DOHH2 (cell line): ENCODE data around the gene HLA-G.

Source experiments
- H3F3A ChIP-seq: fragments of 200-600 bp; sonication (generic), shearing (Covaris generic); 2 replicates; pipeline ENCODE4 v1.6.0; 2016; ENCODE audit warnings: antibody characterized with exemption, mild to moderate bottlenecking; ENCODE audit not compliant: control insufficient read depth, insufficient read depth
- H3K27ac ChIP-seq: fragments of 200-600 bp; sonication (generic); 2 replicates; pipeline ENCODE4 v1.5.1; 2014; ENCODE audit warnings: low read depth, mild to moderate bottlenecking, low read length, moderate library complexity
- H3K27me3 ChIP-seq: fragments of 200-600 bp; sonication (generic); 2 replicates; pipeline ENCODE4 v1.6.1; 2014; ENCODE audit warnings: mild to moderate bottlenecking, low read length, mixed read lengths; ENCODE audit not compliant: control insufficient read depth
- H3K36me3 ChIP-seq: fragments of 200-600 bp; sonication (generic); 2 replicates; pipeline ENCODE4 v1.6.1; 2014; ENCODE audit warnings: mild to moderate bottlenecking, low read length, moderate library complexity, mixed read lengths; ENCODE audit not compliant: control insufficient read depth
- H3K4me1 ChIP-seq: fragments of 200-600 bp; sonication (generic); 2 replicates; pipeline ENCODE4 v1.6.1; 2014; ENCODE audit warnings: mild to moderate bottlenecking, low read length, mixed read lengths; ENCODE audit not compliant: control insufficient read depth
- H3K4me2 ChIP-seq: fragments of 200-600 bp; sonication (generic); 2 replicates; pipeline ENCODE4 v1.6.0; 2014; ENCODE audit warnings: mild to moderate bottlenecking, low read length, moderate library complexity
- H3K4me3 ChIP-seq: fragments of 200-600 bp; sonication (generic); 2 replicates; pipeline ENCODE4 v1.5.1; 2014; ENCODE audit warnings: mild to moderate bottlenecking, low read length, mixed read lengths
- H3K79me2 ChIP-seq: fragments of 200-600 bp; sonication (generic); 2 replicates; pipeline ENCODE4 v1.6.1; 2014; ENCODE audit warnings: mild to moderate bottlenecking, low read length, mixed read lengths; ENCODE audit not compliant: control insufficient read depth
- H3K9me2 ChIP-seq: fragments of 200-600 bp; sonication (generic); replicated peaks from 2 replicates; pipeline ENCODE4 v1.6.1; 2014; ENCODE audit warnings: mild to moderate bottlenecking, low read length, mixed read lengths; ENCODE audit not compliant: control insufficient read depth
- H3K9me3 ChIP-seq: fragments of 200-600 bp; sonication (generic); 2 replicates; pipeline ENCODE4 v1.6.1; 2014; ENCODE audit warnings: antibody characterized with exemption, low read length, mixed read lengths; ENCODE audit not compliant: control insufficient read depth, insufficient read depth
- H4K20me1 ChIP-seq: fragments of 200-600 bp; sonication (generic); 2 replicates; pipeline ENCODE4 v1.6.0; 2014; ENCODE audit warnings: low read depth, mild to moderate bottlenecking, antibody characterized with exemption, low read length, moderate library complexity; ENCODE audit not compliant: control insufficient read depth, insufficient read depth
- EZH2phosphoT487 ChIP-seq: fragments of 200-600 bp; sonication (generic); IDR thresholded peaks from 2 replicates; pipeline ENCODE4 v1.6.1; 2017; ENCODE audit warnings: borderline replicate concordance, mild to moderate bottlenecking, antibody characterized with exemption, low read length, moderate library complexity, mixed read lengths
- TF ChIP-seq, protein P1 (sequence below): fragments of 200-600 bp; sonication (generic); IDR thresholded peaks from one replicate; pipeline ENCODE4 v1.5.1; 2014; ENCODE audit warnings: antibody characterized with exemption, mild to moderate bottlenecking, low read depth, low read length; ENCODE audit not compliant: poor library complexity, severe bottlenecking

HLA-G gene

DNA sequence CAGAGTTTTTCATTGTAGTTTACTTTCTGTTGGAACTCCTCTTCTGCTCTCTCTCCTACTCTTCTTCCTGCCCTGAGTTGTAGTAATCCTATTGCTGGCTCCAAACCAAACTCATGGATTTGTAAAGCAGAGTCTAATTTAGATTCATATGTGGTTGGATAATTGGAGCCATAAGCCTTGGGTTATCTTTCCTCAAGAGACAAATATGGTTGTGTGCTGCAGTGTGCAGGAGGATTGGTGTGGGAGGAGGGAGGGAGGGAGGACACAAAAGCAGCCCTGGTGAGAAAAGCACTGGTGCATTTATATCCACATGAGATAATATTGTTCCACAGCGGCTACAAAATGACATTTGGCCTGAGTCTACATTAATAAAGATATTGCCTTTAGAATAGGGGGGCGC is 4.2 kb downstream of the HLA-G start:
- H3K36me3 ChIP-seq, result no peaks in the 10 kb centered on the region
- H3K27me3 ChIP-seq, result peaks cover 3% of the 10 kb centered on the region; the same call in 1 of the 2 replicates

DNA sequence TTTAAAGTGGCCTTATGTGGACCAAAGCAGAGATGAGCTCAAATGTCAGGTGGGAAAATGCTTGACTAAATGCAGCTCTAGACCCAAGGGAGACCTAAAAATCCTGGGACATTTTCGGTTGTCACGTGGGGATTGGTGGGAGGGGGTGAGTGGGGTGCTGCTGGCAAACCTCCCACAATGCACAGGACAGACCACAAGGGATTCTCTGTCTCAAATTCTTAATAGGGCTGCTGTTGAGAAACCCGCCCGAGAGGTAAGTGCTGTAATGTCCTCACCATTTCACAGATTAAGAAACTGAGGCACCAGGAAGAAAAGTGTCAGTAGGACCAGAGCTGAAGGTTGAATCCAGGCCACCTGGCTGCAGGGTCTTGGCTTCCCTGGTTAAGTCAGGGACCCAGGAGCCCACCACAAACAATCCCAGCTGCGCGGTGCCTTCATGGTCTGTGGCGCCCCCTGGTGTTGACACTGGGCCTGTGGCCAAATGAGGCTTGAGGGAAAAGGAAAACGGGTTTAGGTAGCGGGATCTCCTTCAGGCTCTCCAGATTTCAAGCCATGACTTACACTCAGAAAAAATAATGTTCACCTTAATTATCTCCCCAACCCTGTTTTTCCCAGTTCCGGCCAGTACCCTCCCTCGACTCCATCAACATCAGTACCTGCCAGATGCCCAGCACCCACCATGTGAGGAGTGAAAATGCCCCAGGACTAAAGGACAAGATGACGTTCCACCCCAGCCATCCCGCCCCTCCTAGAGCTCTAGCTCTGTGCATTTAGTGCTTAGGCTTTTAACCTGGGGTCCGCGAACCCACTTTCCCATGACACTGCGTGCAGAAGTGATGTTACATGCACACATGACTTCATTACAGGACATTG is 7.2 kb downstream of the HLA-G start:
- no peaks in the 10 kb centered on the region for H4K20me1 ChIP-seq
- no peaks in the 10 kb centered on the region for H3K9me3 ChIP-seq
- no peaks in the 10 kb centered on the region for H3K9me2 ChIP-seq
- no peaks in the 10 kb centered on the region for H3K4me1 ChIP-seq
- no peaks in the 10 kb centered on the region for H3F3A ChIP-seq
- H3K79me2 ChIP-seq, result no peaks in the 10 kb centered on the region
- no peak for TF ChIP-seq EZH2phosphoT487
- TF ChIP-seq, protein P1, sequence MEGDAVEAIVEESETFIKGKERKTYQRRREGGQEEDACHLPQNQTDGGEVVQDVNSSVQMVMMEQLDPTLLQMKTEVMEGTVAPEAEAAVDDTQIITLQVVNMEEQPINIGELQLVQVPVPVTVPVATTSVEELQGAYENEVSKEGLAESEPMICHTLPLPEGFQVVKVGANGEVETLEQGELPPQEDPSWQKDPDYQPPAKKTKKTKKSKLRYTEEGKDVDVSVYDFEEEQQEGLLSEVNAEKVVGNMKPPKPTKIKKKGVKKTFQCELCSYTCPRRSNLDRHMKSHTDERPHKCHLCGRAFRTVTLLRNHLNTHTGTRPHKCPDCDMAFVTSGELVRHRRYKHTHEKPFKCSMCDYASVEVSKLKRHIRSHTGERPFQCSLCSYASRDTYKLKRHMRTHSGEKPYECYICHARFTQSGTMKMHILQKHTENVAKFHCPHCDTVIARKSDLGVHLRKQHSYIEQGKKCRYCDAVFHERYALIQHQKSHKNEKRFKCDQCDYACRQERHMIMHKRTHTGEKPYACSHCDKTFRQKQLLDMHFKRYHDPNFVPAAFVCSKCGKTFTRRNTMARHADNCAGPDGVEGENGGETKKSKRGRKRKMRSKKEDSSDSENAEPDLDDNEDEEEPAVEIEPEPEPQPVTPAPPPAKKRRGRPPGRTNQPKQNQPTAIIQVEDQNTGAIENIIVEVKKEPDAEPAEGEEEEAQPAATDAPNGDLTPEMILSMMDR, result peak; percentile 91
- H3K27me3 ChIP-seq, result peaks cover 18% of the 10 kb centered on the region
- no peaks in the 10 kb centered on the region for H3K36me3 ChIP-seq
- no peak overlapping the region for H3K4me2 ChIP-seq
- H3K27ac ChIP-seq, result no peak overlapping the region
- no peak overlapping the region for H3K4me3 ChIP-seq

More for the DNA sequence above, 4.2 kb downstream of the HLA-G start:
- Histone ChIP-seq H3K4me1 (no peaks in the 10 kb centered on the region), H3F3A (no peaks in the 10 kb centered on the region), H3K4me2 (no peak overlapping the region), H3K9me2 (no peaks in the 10 kb centered on the region), H3K27ac (no peak overlapping the region), H3K4me3 (no peak overlapping the region), H3K79me2 (no peaks in the 10 kb centered on the region), H4K20me1 (no peaks in the 10 kb centered on the region), H3K9me3 (no peaks in the 10 kb centered on the region)
- TF ChIP-seq EZH2phosphoT487, result no peak
- TF ChIP-seq, protein P1, result no peak

DNA sequence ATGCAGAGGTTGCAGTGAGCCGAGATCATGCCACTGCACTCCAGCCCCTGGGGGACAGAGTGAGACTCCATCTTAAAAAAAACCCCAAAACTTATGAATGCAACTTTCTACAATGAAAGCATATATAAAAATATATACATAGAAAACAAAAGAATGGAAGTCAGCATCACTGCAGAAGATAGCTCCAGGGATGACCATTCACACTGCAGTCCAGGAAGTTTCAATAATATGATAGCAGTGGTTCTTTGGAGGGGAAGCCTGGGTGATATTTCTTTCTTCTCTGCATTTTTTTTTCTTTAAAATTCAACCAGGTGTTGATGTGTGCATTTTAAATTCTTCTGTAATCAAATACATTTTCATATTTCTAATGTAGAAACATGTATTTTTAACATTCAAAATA is 12.3 kb downstream of the HLA-G start:
- no peaks in the 10 kb centered on the region for H3K36me3 ChIP-seq
- H3K4me1 ChIP-seq, result no peaks in the 10 kb centered on the region
- H3K27ac ChIP-seq, result no peak overlapping the region
- H3K4me3 ChIP-seq, result no peak overlapping the region
- no peaks in the 10 kb centered on the region for H3K9me2 ChIP-seq
- TF ChIP-seq, protein P1, result no peak
- no peak for TF ChIP-seq EZH2phosphoT487
- no peaks in the 10 kb centered on the region for H3K9me3 ChIP-seq
- H3F3A ChIP-seq, result no peaks in the 10 kb centered on the region
- no peak overlapping the region for H3K4me2 ChIP-seq
- H4K20me1 ChIP-seq, result no peaks in the 10 kb centered on the region
- no peaks in the 10 kb centered on the region for H3K79me2 ChIP-seq
- peaks cover 39% of the 10 kb centered on the region for H3K27me3 ChIP-seq
